Osteocyte (in vitro differentiated cells): ENCODE measurements around the gene CTNNA1. TPM values are rescaled to one million over a fixed set of nuclear protein-coding genes. Genes with fewer than 3 reads are reported as not detected.

ENCODE experiments used
- DNase-seq: peaks from one replicate; pipeline ENCODE4 v3.0.0; 2021; ENCODE audit warnings: mixed read lengths; ENCODE audit not compliant: unreplicated experiment; ENCODE audit errors: extremely low spot score
- H3K27ac Mint-ChIP-seq: one replicate; pipeline ENCODE4 v1.8.0; 2021; ENCODE audit warnings: mild to moderate bottlenecking, mixed read lengths; ENCODE audit not compliant: unreplicated experiment
- H3K27me3 Mint-ChIP-seq: one replicate; pipeline ENCODE4 v1.8.0; 2021; ENCODE audit warnings: mixed read lengths; ENCODE audit not compliant: unreplicated experiment
- H3K36me3 Mint-ChIP-seq: one replicate; pipeline ENCODE4 v1.8.0; 2021; ENCODE audit warnings: mixed read lengths; ENCODE audit not compliant: unreplicated experiment
- H3K4me1 Mint-ChIP-seq: one replicate; pipeline ENCODE4 v1.8.0; 2021; ENCODE audit warnings: mixed read lengths; ENCODE audit not compliant: unreplicated experiment
- H3K4me3 Mint-ChIP-seq: one replicate; pipeline ENCODE4 v1.8.0; 2021; ENCODE audit warnings: mild to moderate bottlenecking, moderate library complexity, mixed read lengths; ENCODE audit not compliant: unreplicated experiment
- H3K9me3 Mint-ChIP-seq: one replicate; pipeline ENCODE4 v1.8.0; 2021; ENCODE audit warnings: mixed read lengths; ENCODE audit not compliant: unreplicated experiment
- total RNA-seq: library from RNA; stranded (reverse); gene quantifications from 2 replicates; pipeline ENCODE4 v1.2.1, GENCODE V29; 2021
- TF ChIP-seq, protein P1 (sequence below): fragments of 200-600 bp; sonication (generic); IDR thresholded peaks from 2 replicates; pipeline ENCODE4 v1.5.0; 2021; ENCODE audit warnings: antibody characterized with exemption, mild to moderate bottlenecking, moderate library complexity

The CTNNA1 gene
- total RNA-seq, 1 donor from 2014 or later: 375 TPM

DNA sequence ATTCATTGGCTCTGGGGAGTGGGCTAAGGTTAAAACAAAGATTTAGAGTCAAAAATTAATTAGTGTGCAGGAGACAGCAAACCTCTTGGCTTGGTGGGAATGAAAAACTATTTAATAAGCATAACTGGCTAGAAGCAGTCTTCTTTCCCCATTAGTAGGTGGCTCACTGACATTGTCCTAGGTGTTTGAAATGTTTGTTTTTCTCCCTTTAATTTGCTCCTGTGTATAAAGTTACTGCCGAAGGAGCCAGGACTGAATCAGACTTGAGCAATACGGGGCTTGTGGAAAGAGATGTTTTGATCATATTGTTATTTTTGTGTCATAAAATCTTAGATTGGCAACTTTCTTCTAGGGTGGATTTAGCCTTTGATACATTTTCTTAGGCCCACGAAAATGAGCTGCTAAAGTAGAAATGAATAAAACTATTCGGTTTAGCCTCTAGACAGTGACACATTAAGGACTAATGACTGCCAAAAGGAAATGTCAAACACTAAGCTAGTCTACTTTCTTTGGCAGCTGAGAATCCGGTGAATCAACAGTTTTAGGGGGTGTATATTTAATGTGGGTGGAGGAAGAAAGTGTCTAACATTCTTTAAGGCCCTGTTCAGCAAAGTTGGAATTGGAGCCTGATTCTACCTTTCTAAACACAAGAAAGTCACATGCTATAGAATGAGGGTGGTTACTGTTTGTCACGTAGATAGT is 91.7 kb downstream of the CTNNA1 start:
- Mint-ChIP-seq H3K4me1 (peaks cover 47% of the 10 kb centered on the region), H3K27me3 (no peaks in the 10 kb centered on the region), H3K36me3 (peaks cover 6% of the 10 kb centered on the region), H3K27ac (peak overlapping the region; percentile 85), H3K4me3 (no peak overlapping the region), H3K9me3 (no peaks in the 10 kb centered on the region)
- DNase-seq: no peak
- TF ChIP-seq, protein P1, sequence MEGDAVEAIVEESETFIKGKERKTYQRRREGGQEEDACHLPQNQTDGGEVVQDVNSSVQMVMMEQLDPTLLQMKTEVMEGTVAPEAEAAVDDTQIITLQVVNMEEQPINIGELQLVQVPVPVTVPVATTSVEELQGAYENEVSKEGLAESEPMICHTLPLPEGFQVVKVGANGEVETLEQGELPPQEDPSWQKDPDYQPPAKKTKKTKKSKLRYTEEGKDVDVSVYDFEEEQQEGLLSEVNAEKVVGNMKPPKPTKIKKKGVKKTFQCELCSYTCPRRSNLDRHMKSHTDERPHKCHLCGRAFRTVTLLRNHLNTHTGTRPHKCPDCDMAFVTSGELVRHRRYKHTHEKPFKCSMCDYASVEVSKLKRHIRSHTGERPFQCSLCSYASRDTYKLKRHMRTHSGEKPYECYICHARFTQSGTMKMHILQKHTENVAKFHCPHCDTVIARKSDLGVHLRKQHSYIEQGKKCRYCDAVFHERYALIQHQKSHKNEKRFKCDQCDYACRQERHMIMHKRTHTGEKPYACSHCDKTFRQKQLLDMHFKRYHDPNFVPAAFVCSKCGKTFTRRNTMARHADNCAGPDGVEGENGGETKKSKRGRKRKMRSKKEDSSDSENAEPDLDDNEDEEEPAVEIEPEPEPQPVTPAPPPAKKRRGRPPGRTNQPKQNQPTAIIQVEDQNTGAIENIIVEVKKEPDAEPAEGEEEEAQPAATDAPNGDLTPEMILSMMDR: no peak

DNA sequence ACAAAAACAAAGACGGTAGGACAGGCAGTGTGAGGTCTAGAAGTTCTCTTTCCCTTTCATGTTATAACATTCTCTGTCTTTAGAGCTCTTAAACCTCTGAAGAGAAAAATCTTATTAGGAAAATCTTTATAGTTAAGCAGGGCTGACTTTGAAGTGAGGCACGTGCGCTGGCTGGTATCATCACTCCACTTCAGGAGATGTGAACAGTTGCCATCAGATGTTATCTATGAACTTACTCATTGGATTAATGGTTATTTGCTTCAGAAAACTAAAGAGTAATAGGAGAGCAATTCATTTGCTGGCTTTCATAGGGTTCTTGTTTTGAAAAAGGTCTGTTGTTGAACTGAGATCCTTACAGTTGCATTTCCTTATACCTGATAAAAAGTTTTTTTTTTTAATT is 96.2 kb downstream of the CTNNA1 start:
- H3K27me3 Mint-ChIP-seq: no peaks in the 10 kb centered on the region
- H3K27ac Mint-ChIP-seq: no peak overlapping the region
- H3K36me3 Mint-ChIP-seq: no peaks in the 10 kb centered on the region
- TF ChIP-seq, protein P1: no peak
- no peak for DNase-seq
- no peak overlapping the region for H3K4me3 Mint-ChIP-seq
- H3K4me1 Mint-ChIP-seq: peaks cover 42% of the 10 kb centered on the region
- H3K9me3 Mint-ChIP-seq: no peaks in the 10 kb centered on the region

DNA sequence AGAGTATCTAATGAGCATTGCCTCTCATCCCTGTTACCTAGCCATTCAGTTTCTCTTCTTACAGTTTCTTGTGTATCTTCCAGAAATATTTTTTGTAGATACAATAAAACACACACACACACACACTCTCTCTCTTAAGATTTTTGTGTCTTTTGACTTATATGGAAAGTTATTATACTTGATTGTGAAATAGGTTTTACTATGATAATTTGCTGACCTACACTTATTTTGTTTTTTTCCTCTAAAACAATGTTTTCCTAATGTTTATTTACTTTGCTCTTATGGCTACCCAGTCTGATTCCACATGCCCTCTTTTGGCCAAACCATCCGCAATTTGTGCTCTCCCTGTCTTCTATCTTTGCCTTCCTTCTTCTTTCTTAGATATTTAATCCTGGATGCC is 96.7 kb downstream of the CTNNA1 start:
- no peak overlapping the region for H3K4me3 Mint-ChIP-seq
- peaks cover 40% of the 10 kb centered on the region for H3K4me1 Mint-ChIP-seq
- H3K27me3 Mint-ChIP-seq: no peaks in the 10 kb centered on the region
- H3K9me3 Mint-ChIP-seq: no peaks in the 10 kb centered on the region
- peak overlapping the region; percentile 2 for H3K27ac Mint-ChIP-seq
- H3K36me3 Mint-ChIP-seq: no peaks in the 10 kb centered on the region
- TF ChIP-seq, protein P1: no peak
- no peak for DNase-seq

DNA sequence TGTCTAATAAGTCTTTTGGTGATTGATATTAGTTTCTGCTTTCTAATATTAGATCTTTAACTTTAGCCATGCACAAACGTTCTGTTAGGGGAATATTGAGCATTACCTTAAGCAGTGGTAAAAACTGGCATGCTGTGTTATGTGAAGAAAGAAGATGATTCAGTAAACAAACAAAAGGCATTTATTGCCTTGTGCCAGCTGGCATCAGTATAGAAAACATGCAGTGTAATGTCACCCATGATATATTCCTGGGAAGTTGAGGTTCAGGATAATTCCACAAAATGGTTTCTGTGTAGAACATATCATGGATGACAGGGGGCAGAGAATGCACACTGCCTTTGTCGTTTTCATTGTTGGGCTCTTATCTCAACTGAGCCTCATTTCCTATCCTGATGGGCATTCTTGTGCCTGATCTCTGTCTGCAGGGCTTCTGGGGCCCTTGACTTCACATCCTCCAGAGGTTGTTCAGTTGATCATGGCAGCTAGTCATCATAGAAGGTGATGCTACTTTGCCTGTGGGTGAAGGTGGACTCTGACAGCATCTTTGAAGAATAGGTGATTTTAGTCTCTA is 97.7 kb downstream of the CTNNA1 start:
- Mint-ChIP-seq H3K4me1 (peaks cover 32% of the 10 kb centered on the region), H3K27ac (no peak overlapping the region), H3K4me3 (no peak overlapping the region)

DNA sequence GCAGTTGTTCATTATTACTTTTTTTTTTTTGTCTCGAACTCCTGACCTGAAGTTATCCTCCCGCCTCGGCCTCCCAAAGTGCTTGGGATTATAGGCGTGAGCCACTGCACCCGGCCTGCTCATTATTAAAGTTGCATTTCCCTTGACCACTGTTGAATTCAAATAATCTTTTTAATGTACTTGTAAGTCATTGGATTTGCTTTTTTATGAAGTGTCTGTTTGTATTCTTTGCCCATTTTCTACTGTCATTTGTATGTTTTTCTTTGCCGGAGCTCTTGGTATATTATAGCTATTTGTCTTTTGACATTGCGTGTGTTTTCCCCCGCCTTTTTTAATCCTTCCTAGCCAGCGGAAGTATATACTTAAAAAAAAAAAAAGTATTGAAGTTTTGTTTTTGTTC is 99.9 kb downstream of the CTNNA1 start:
- Mint-ChIP-seq H3K27ac (no peak overlapping the region), H3K4me3 (no peak overlapping the region), H3K27me3 (no peaks in the 10 kb centered on the region), H3K36me3 (peaks cover 3% of the 10 kb centered on the region), H3K9me3 (no peaks in the 10 kb centered on the region), H3K4me1 (peaks cover 29% of the 10 kb centered on the region)
- no peak for DNase-seq
- TF ChIP-seq, protein P1: no peak

More for the DNA sequence above, 97.7 kb downstream of the CTNNA1 start:
- TF ChIP-seq, protein P1: no peak
- H3K9me3 Mint-ChIP-seq: no peaks in the 10 kb centered on the region
- DNase-seq: no peak
- no peaks in the 10 kb centered on the region for H3K27me3 Mint-ChIP-seq
- H3K36me3 Mint-ChIP-seq: no peaks in the 10 kb centered on the region
